K562 (cell line): ENCODE data around the gene SLCO3A1. TPM values are rescaled to one million over a fixed set of nuclear protein-coding genes. Genes with fewer than 3 reads are reported as not detected.

ENCODE experiments used
- ATAC-seq: fragments of 200-7000 bp; cut with Tn5 transposase; 3 replicates; pipeline ENCODE4 v1.9.1; 2020; ENCODE audit warnings: moderate library complexity
- BruUV-seq: library from RNA; stranded (reverse); fragments of 400-500 nt; replicated peaks from 2 replicates; lab custom pipeline; 2021; lab: Mats Ljungman, UMichigan
- CTCF ChIA-PET: fragments of 300-600 bp; formaldehyde crosslinking; extraction: SDS; loops from one replicate; lab custom pipeline; 2021; ENCODE audit warnings: low intra/inter-chr PET ratio; lab: Yijun Ruan, JAX
- POLR2A ChIA-PET: fragments of 300-600, 350-650 bp; sonication (Branson Sonifier 250); formaldehyde crosslinking; extraction: SDS; loops from one replicate; lab custom pipeline; 2021; ENCODE audit warnings: antibody characterized with exemption, inconsistent platforms; lab: Yijun Ruan, JAX
- DNase-seq, 4 experiments: peaks; one replicate each; pipeline versions ENCODE4 v3.0.0 to v3.0.0-alpha.2; 2011 to 2018; ENCODE audit warnings: low spot score in 3 of 4, mixed read lengths in 3 of 4; ENCODE audit errors: extremely low read depth in 1 of 4
- FAIRE-seq: peaks from 2 replicates; lab custom pipeline; 2011; peaks lifted over from hg19 to GRCh38; lab: Jason Lieb, UNC
- H2AFZ ChIP-seq: 2 replicates; pipeline ENCODE4 v1.6.0; 2011; ENCODE audit warnings: low read depth, low read length, control low read depth, inconsistent platforms
- H3K27ac ChIP-seq: fragments of 200-600 bp; 3 replicates; pipeline ENCODE4 v1.8.0; 2011; ENCODE audit warnings: low read depth, mild to moderate bottlenecking, control low read depth, inconsistent platforms, low read length, moderate library complexity, mixed read lengths; ENCODE audit errors: extremely low read depth
- H3K27me3 ChIP-seq, 2 experiments: fragments of 300-600 bp in 1 of 2; 2 replicates in 1 of 2; 3 replicates in 1 of 2; pipeline versions ENCODE4 v1.6.0 to v1.8.0; 2011; ENCODE audit warnings: inconsistent platforms in 2 of 2, low read length in 2 of 2, mild to moderate bottlenecking in 1 of 2, mixed read lengths in 1 of 2, moderate library complexity in 1 of 2; ENCODE audit not compliant: control insufficient read depth in 2 of 2, insufficient read depth in 2 of 2
- H3K36me3 ChIP-seq: fragments of 300-600 bp; 3 replicates; pipeline ENCODE4 v1.8.0; 2011; ENCODE audit warnings: mild to moderate bottlenecking, low read length, inconsistent platforms; ENCODE audit not compliant: control insufficient read depth, insufficient read depth
- H3K4me1 ChIP-seq, 2 experiments: fragments of 200-600 bp in 1 of 2; replicated peaks in 1 of 2; 2 replicates in 1 of 2; 3 replicates in 1 of 2; pipeline versions ENCODE4 v1.5.1 to v1.8.0; 2011; ENCODE audit warnings: inconsistent platforms in 2 of 2, low read length in 2 of 2, mild to moderate bottlenecking in 1 of 2, mixed read lengths in 1 of 2, moderate library complexity in 1 of 2; ENCODE audit not compliant: control insufficient read depth in 2 of 2, insufficient read depth in 2 of 2
- H3K4me2 ChIP-seq: 2 replicates; pipeline ENCODE4 v1.6.1; 2011; ENCODE audit warnings: low read length, control low read depth, inconsistent platforms, mixed read lengths; ENCODE audit not compliant: insufficient read depth
- H3K4me3 ChIP-seq: fragments of 200-600 bp; sonication (generic), shearing (Covaris generic); 2 replicates; pipeline ENCODE4 v1.5.1; 2016; ENCODE audit warnings: control low read depth, inconsistent platforms
- H3K79me2 ChIP-seq: fragments of 200-600 bp; 3 replicates; pipeline ENCODE4 v1.8.0; 2011; ENCODE audit warnings: low read length, inconsistent platforms; ENCODE audit not compliant: control insufficient read depth, insufficient read depth
- H3K9ac ChIP-seq, 2 experiments: 2 replicates each; pipeline versions ENCODE4 v1.6.0 to v1.6.1; 2011; ENCODE audit warnings: low read depth in 2 of 2, low read length in 2 of 2, control low read depth in 1 of 2, inconsistent platforms in 1 of 2, mild to moderate bottlenecking in 1 of 2, mixed read lengths in 1 of 2; ENCODE audit not compliant: insufficient read depth in 1 of 2
- H3K9me1 ChIP-seq: one replicate; pipeline ENCODE4 v1.6.0; 2011; ENCODE audit warnings: inconsistent platforms, mild to moderate bottlenecking, low read length, moderate library complexity; ENCODE audit not compliant: control insufficient read depth, insufficient read depth
- H3K9me3 ChIP-seq: replicated peaks from 2 replicates; pipeline ENCODE4 v1.5.1; 2011; ENCODE audit warnings: low read depth, low read length, inconsistent platforms; ENCODE audit not compliant: control insufficient read depth, insufficient read depth
- H4K20me1 ChIP-seq: replicated peaks from 2 replicates; pipeline ENCODE4 v1.6.1; 2011; ENCODE audit warnings: low read length, inconsistent platforms, mixed read lengths; ENCODE audit not compliant: control insufficient read depth, insufficient read depth
- CBFA2T2 ChIP-seq: fragments of 450-650 bp; conservative IDR thresholded peaks from 2 replicates; pipeline ENCODE4 v1.6.1; 2017; ENCODE audit warnings: mild to moderate bottlenecking
- CCNT2 ChIP-seq: IDR thresholded peaks from 2 replicates; pipeline ENCODE4 v1.6.1; 2011; ENCODE audit warnings: borderline replicate concordance, low read depth, mild to moderate bottlenecking, moderate library complexity, mixed read lengths, low read length; ENCODE audit not compliant: insufficient read length; ENCODE audit errors: extremely low read depth
- CREM ChIP-seq: IDR thresholded peaks from 2 replicates; pipeline ENCODE4 v1.6.1; 2014; ENCODE audit warnings: antibody characterized with exemption, low read depth
- DMBX1 ChIP-seq: fragments of 250-450 bp; sonication (Bioruptor Pico); IDR thresholded peaks from 2 replicates; pipeline ENCODE4 v1.8.0; 2022; ENCODE audit warnings: inconsistent platforms, mild to moderate bottlenecking, moderate library complexity, borderline replicate concordance
- HCFC1 ChIP-seq: IDR thresholded peaks from 2 replicates; pipeline ENCODE4 v1.6.1; 2012; ENCODE audit warnings: low read depth, low read length, improper control_type of control experiment
- OTX1 ChIP-seq: fragments of 450-650 bp; formaldehyde crosslinking; IDR thresholded peaks from 2 replicates; pipeline ENCODE4 v1.4.0; 2022; ENCODE audit warnings: mild to moderate bottlenecking
- RBM22 ChIP-seq: fragments of 200-400 bp; formaldehyde crosslinking; IDR thresholded peaks from 2 replicates; pipeline ENCODE4 v1.6.1; 2018; ENCODE audit warnings: low read length, low read depth; ENCODE audit not compliant: poor library complexity, severe bottlenecking
- WGBS: fragments of 100-300 bp; shearing (Covaris generic); methylation state at CpG from one replicate; pipeline ENCODE4 v1.1.6; 2016; ENCODE audit warnings: low coverage, mixed read lengths; ENCODE audit not compliant: insufficient coverage; ENCODE audit errors: missing lambda C conversion rate; 5-methylcytosine and 5-hydroxymethylcytosine counted together
- in situ Hi-C: fragments of 300-500 bp; cut with MboI; formaldehyde crosslinking; loops from 4 replicates; pipeline ENCODE4 v1.15.0; 2018; ENCODE audit warnings: inconsistent platforms, mixed read lengths
- intact Hi-C: fragments of 100-400 bp; cut with micrococcal nuclease; formaldehyde crosslinking; loops from 2 replicates; pipeline ENCODE4 v1.14.2; 2022
- polyA plus RNA-seq, 8 experiments: library from polyadenylated mRNA; depleted of rRNA in 4 of 8; stranded (reverse) in 5 of 8; unstranded in 3 of 8; fragments of >200 nt; fragmentation: Nextera tagmentation in 2 of 8; fragmentation: Illumina TruSeq in 1 of 8; extraction: Ambion mirVana in 2 of 8; extraction: Trizol in 1 of 8; gene quantifications; 2 replicates each; pipeline versions ENCODE4 v1.2.1 to v1.2.3, GENCODE V29; 2011 to 2014; ENCODE audit warnings: inconsistent platforms in 1 of 8, missing spikeins in 1 of 8
- total RNA-seq, 7 experiments: library from RNA; depleted of rRNA in 6 of 7; stranded (reverse); fragments of >200 nt in 6 of 7; fragmentation: Illumina TruSeq in 2 of 7; extraction: Trizol in 2 of 7; gene quantifications; 2 replicates each; pipeline versions ENCODE4 v1.2.1 to v1.2.3, GENCODE V29; 2011 to 2021; ENCODE audit warnings: low replicate concordance in 1 of 7

The SLCO3A1 gene
- total and polyA plus RNA-seq, 9 of the 15 experiments (the other 6 are each of a cell fraction or from before 2014, with no cell fraction given) = 0.01 to 0.84 (median 0.06) TPM; not detected in 3

- no peak overlapping the region for H3K27ac ChIP-seq
- WGBS = 1% methylated on average over 7 of the region's 7 CpGs
- intact Hi-C loops (no loop called here), in situ Hi-C loops (no loop called here)
- CTCF ChIA-PET = no interaction called here
- H4K20me1 ChIP-seq = no peaks in the 10 kb centered on the region
- H3K9me3 ChIP-seq = no peaks in the 10 kb centered on the region
- peaks cover 2 to 9% of the 10 kb centered on the region in 2 experiments; a peak in 2 of 5 replicates for H3K27me3 ChIP-seq
- FAIRE-seq (no peak), ATAC-seq (no peak), DNase-seq (no peak)
- no peaks in the 10 kb centered on the region for H3K4me1 ChIP-seq
- no peak for TF ChIP-seq CCNT2
- TF ChIP-seq OTX1 = no peak
- no peak for TF ChIP-seq CREM
- TF ChIP-seq CBFA2T2 = no peak
- no peak for TF ChIP-seq RBM22
- no peak for TF ChIP-seq HCFC1
- TF ChIP-seq DMBX1 (CRISPR knock-in tag) = no peak
- no TSS peak for BruUV-seq
- H3K4me2 ChIP-seq = no peak overlapping the region
- H3K79me2 ChIP-seq = no peaks in the 10 kb centered on the region
- POLR2A ChIA-PET = no interaction called here
- H3K36me3 ChIP-seq = no peaks in the 10 kb centered on the region
- no peak overlapping the region for H3K9ac ChIP-seq
- no peaks in the 10 kb centered on the region for H3K9me1 ChIP-seq
- H3K4me3 ChIP-seq = no peak overlapping the region
- no peak overlapping the region for H2AFZ ChIP-seq
Observed at GRCh38 chr15:91936182-91936775, 82.8 kb downstream of the SLCO3A1 start.
